ENCODE results near the gene ENG. TPM values are rescaled to one million over a fixed set of nuclear protein-coding genes. Genes with fewer than 3 reads are reported as not detected.

ENG gene
- polyA plus RNA-seq, 1 of the 3 experiments (the other 2 are of a cell fraction) = 18.8 TPM

- no peak for TF ChIP-seq CTCF (IDR thresholded peaks at IDR 0.05)
Measured at GRCh38 chr9:127841087-127841835, 13.2 kb downstream of the ENG start (continued).

- H3K27me3 ChIP-seq (ENCODE audit: insufficient read depth) = no peaks in the 10 kb centered on the region
- H3K4me3 ChIP-seq (ENCODE audit: low read depth in 2 of 2, low read length in 1 of 2) = peak overlapping the region; percentile 12 to 40; a peak in 2 of 4 replicates
- peaks cover 28% of the 10 kb centered on the region; the same call in 1 of the 2 replicates for H3K79me2 ChIP-seq (ENCODE audit: insufficient read depth)
- H3K4me2 ChIP-seq = peak overlapping the region; percentile 93
- H3K9me3 ChIP-seq = no peaks in the 10 kb centered on the region
- ChIA-PET POLR2A (no interaction called here), CTCF (interaction anchor here (1.0 to 1.8 kb wide), 3 partner anchors 12 to 15 kb away, joined by 3 to 5 read pairs (median 4); partner anchors contain the start of gene ENG)
- no peaks in the 10 kb centered on the region for H4K20me1 ChIP-seq (ENCODE audit: insufficient read depth)
- no peaks in the 10 kb centered on the region for H3K9me2 ChIP-seq
- H3K4me1 ChIP-seq (ENCODE audit: control insufficient read depth in 1 of 2, insufficient read depth in 2 of 2, low read depth in 1 of 2, low read length in 1 of 2) = peaks cover 0 to 34% of the 10 kb centered on the region in 2 experiments; a peak in 3 of 4 replicates
- DNase-seq = no peak
- H2AFZ ChIP-seq (ENCODE audit: low read depth) = peak overlapping the region; percentile 72
- H3F3A ChIP-seq (replicated peaks; ENCODE audit: insufficient read depth) = peaks cover 27% of the 10 kb centered on the region
- H3K27ac ChIP-seq (ENCODE audit: low read depth in 2 of 2, low read length in 1 of 2) = peak overlapping the region; percentile 2 to 84
- peak overlapping the region; percentile 61 for H3K9ac ChIP-seq
- 15% methylated on average over 9 of the region's 18 CpGs for WGBS (ENCODE audit: low lambda C conversion rate)
- H3K36me3 ChIP-seq (replicated peaks in 1 of 2; ENCODE audit: control insufficient read depth in 1 of 2, insufficient read depth in 2 of 2, low read length in 1 of 2) = peaks cover 4 to 7% of the 10 kb centered on the region in 2 experiments
- TF ChIP-seq RCOR1 (IDR thresholded peaks at IDR 0.05; ENCODE audit: low read length) = no peak
- TF ChIP-seq POLR2AphosphoS5 (IDR thresholded peaks at IDR 0.05; ENCODE audit: low read depth, low read length) = peak; percentile 76; the same call in 1 of the 2 replicates
- peak; percentile 46 for TF ChIP-seq NFIC (IDR thresholded peaks at IDR 0.05; ENCODE audit: borderline replicate concordance)
- TF ChIP-seq TCF12 (IDR thresholded peaks at IDR 0.05) = no peak; the same call in 1 of the 2 replicates
- TF ChIP-seq JUND (IDR thresholded peaks at IDR 0.05) = peak; percentile 55
- no peak for TF ChIP-seq RAD21 (IDR thresholded peaks at IDR 0.05; ENCODE audit: low read length)
- TF ChIP-seq IRF3 (IDR thresholded peaks at IDR 0.05; ENCODE audit: low read depth, low read length) = no peak
- peak; percentile 79 for TF ChIP-seq FOSL2 (IDR thresholded peaks at IDR 0.05; ENCODE audit: borderline replicate concordance, low read depth)
- TF ChIP-seq ZBTB33 (IDR thresholded peaks at IDR 0.05; ENCODE audit: borderline replicate concordance, low read depth) = 0 out of 2 replicates have a peak, but pooled peaks have one; percentile 18
- TF ChIP-seq REST (IDR thresholded peaks at IDR 0.05; ENCODE audit: low read depth, low read length) = 0 out of 2 replicates have a peak, but pooled peaks have one; percentile 9
- TF ChIP-seq TEAD4 (IDR thresholded peaks at IDR 0.05; ENCODE audit: borderline replicate concordance, insufficient read depth) = 0 out of 2 replicates have a peak, but pooled peaks have one; percentile 12
- no peak for TF ChIP-seq SIN3A (IDR thresholded peaks at IDR 0.05; ENCODE audit: borderline replicate concordance, low read depth, low read length)
- TF ChIP-seq GABPA (IDR thresholded peaks at IDR 0.05; ENCODE audit: low read depth) = peak; percentile 51
- TF ChIP-seq MXI1 (IDR thresholded peaks at IDR 0.05; ENCODE audit: low read depth, low read length) = no peak
- peak; percentile 81; the same call in 1 of the 2 replicates for TF ChIP-seq MAX (IDR thresholded peaks at IDR 0.05; ENCODE audit: low read depth)
- TF ChIP-seq EP300 (IDR thresholded peaks at IDR 0.05; ENCODE audit: borderline replicate concordance in 1 of 2, low read depth in 1 of 2, low read length in 1 of 2) = no peak; a peak in 1 of 4 replicates
- peak; percentile 70; the same call in 1 of the 2 replicates for TF ChIP-seq TAF1 (IDR thresholded peaks at IDR 0.05; ENCODE audit: borderline replicate concordance, low read depth, low read length)
Measured at GRCh38 chr9:127838375-127839078, 15.9 kb downstream of the ENG start.

Measured in SK-N-SH (cell line).